Neutrophil (primary cell): ENCODE results near the gene SMIM28.
A peak's percentile ranks its signal among the peaks of the same experiment; 100 is the strongest.

Experiments
- H3K27ac ChIP-seq: fragments of 200-600 bp; sonication (generic); 2 replicates; pipeline ENCODE4 v1.5.1; 2016; ENCODE audit warnings: mild to moderate bottlenecking, moderate library complexity
- H3K27me3 ChIP-seq: fragments of 200-600 bp; sonication (generic); 2 replicates; pipeline ENCODE4 v1.6.0; 2016; ENCODE audit warnings: mild to moderate bottlenecking
- H3K36me3 ChIP-seq: fragments of 200-600 bp; sonication (generic); 2 replicates; pipeline ENCODE4 v1.5.1; 2017
- H3K4me1 ChIP-seq, 2 experiments: fragments of 200-600 bp in 1 of 2; sonication (generic) in 1 of 2; 1 replicate in 1 of 2; 2 replicates in 1 of 2; pipeline versions ENCODE4 v1.5.1 to v1.6.1; 2013 to 2016; ENCODE audit warnings: low read depth in 1 of 2, low read length in 1 of 2, mild to moderate bottlenecking in 1 of 2, moderate library complexity in 1 of 2; ENCODE audit not compliant: control insufficient read depth in 1 of 2, insufficient read depth in 1 of 2
- H3K4me3 ChIP-seq, 2 experiments: fragments of 200-600 bp in 1 of 2; sonication (generic) in 1 of 2; 1 replicate in 1 of 2; 2 replicates in 1 of 2; pipeline ENCODE4 v1.5.1; 2013 to 2016; ENCODE audit warnings: low read depth in 1 of 2, low read length in 1 of 2, mild to moderate bottlenecking in 1 of 2, moderate library complexity in 1 of 2
- H3K9me3 ChIP-seq: fragments of 200-600 bp; sonication (generic); 2 replicates; pipeline ENCODE4 v1.5.1; 2016
- TF ChIP-seq, protein P1 (sequence below): fragments of 200-600 bp; sonication (generic); IDR thresholded peaks from 2 replicates; pipeline ENCODE4 v1.5.1; 2016; ENCODE audit warnings: antibody characterized with exemption

SMIM28 gene

DNA sequence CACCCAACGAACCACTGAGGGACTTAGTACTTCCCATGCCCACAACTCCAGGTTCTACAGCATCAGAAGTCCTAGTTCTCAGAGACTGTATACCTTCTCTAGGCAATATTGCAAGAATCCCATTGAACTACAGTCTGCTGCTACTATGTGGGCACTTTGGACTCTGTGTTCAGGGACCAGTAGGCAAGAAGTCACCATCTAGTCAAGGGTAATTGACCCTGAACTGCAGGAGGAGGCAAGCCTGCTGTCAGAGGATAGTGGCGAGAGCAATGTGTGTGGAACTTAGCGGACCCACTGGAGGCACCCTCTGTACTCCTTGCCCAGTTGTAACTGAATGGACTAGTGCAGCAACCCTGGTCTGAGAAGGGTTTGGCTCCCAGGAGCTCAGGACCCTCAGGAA is 42.1 kb downstream of the SMIM28 start:
- H3K36me3 ChIP-seq = peaks cover 60% of the 10 kb centered on the region
- no peak overlapping the region for H3K4me3 ChIP-seq
- TF ChIP-seq, protein P1, sequence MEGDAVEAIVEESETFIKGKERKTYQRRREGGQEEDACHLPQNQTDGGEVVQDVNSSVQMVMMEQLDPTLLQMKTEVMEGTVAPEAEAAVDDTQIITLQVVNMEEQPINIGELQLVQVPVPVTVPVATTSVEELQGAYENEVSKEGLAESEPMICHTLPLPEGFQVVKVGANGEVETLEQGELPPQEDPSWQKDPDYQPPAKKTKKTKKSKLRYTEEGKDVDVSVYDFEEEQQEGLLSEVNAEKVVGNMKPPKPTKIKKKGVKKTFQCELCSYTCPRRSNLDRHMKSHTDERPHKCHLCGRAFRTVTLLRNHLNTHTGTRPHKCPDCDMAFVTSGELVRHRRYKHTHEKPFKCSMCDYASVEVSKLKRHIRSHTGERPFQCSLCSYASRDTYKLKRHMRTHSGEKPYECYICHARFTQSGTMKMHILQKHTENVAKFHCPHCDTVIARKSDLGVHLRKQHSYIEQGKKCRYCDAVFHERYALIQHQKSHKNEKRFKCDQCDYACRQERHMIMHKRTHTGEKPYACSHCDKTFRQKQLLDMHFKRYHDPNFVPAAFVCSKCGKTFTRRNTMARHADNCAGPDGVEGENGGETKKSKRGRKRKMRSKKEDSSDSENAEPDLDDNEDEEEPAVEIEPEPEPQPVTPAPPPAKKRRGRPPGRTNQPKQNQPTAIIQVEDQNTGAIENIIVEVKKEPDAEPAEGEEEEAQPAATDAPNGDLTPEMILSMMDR = no peak
- H3K4me1 ChIP-seq = peaks cover 14 to 17% of the 10 kb centered on the region in 2 experiments
- H3K27me3 ChIP-seq = no peaks in the 10 kb centered on the region
- H3K27ac ChIP-seq = no peak overlapping the region
- no peaks in the 10 kb centered on the region for H3K9me3 ChIP-seq

DNA sequence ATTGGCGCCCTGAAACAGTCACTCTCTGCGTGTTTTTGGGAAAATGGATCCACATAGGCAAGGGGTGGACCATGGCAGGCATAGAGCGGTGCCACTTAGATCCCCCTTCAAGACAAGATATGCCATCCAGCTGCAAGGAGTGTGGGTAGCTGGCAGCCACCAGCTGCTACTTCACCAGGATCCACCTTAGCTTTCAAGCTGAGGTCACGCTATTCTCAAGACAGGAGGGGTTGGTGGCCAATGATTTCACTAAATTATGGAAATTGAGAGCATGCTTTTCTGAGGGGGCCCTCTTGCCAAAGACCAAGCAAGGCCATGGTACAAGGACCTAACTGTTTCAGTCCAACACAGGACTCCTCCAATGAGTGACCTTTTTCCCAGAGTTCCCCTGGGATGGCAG is 42.7 kb downstream of the SMIM28 start:
- peaks cover 54% of the 10 kb centered on the region for H3K36me3 ChIP-seq
- TF ChIP-seq, protein P1 = no peak

DNA sequence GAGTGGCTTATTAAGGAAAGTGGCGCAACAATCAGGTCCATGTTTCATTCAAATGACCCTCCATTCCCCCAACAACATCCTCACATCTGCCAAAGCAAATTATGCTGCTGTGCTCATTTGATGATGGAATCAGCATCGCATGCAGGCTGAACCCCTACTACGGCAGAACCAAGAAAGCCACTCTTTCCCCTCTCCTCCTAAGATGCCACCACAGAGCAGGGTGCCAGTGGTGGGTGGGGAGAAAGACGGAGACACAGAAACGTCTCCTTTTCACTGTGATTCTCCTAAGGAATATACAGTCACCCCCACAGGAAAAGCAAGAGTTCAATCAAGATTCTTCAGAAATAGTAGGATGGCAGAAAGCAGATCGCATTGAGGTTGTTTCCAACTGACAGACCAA is 43.4 kb downstream of the SMIM28 start:
- no peaks in the 10 kb centered on the region for H3K9me3 ChIP-seq

More for the DNA sequence above, 42.7 kb downstream of the SMIM28 start:
- H3K4me3 ChIP-seq = no peak overlapping the region
- H3K4me1 ChIP-seq = peaks cover 14 to 17% of the 10 kb centered on the region in 2 experiments
- H3K9me3 ChIP-seq = no peaks in the 10 kb centered on the region
- no peak overlapping the region for H3K27ac ChIP-seq
- no peaks in the 10 kb centered on the region for H3K27me3 ChIP-seq

DNA sequence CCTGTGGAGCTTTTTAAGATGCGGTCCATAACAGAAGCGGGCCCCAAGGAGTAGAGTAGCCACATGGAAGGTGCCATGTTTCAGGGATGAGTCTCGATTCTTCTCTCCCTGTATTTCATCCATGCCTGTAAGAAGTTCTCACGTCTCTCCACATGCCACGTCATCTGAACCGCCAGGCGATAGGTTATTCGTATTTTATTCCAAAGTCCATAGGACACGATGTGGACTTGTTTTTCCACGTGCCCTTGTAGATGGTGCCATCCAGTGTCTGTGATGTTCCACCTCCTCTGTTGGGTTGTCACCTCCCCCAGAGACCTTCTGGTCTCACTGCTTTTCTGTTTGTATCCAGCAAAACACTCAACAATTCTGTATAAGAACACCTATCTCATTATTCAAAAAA is 43.9 kb downstream of the SMIM28 start:
- no peak overlapping the region for H3K27ac ChIP-seq
- no peaks in the 10 kb centered on the region for H3K27me3 ChIP-seq
- H3K36me3 ChIP-seq = peaks cover 41% of the 10 kb centered on the region
- no peaks in the 10 kb centered on the region for H3K9me3 ChIP-seq
- TF ChIP-seq, protein P1 = no peak
- peaks cover 14 to 17% of the 10 kb centered on the region in 2 experiments for H3K4me1 ChIP-seq
- H3K4me3 ChIP-seq = no peak overlapping the region

More for the DNA sequence above, 43.4 kb downstream of the SMIM28 start:
- Histone ChIP-seq H3K4me1 (peaks cover 14 to 17% of the 10 kb centered on the region in 2 experiments), H3K4me3 (no peak overlapping the region), H3K27me3 (no peaks in the 10 kb centered on the region), H3K36me3 (peaks cover 47% of the 10 kb centered on the region), H3K27ac (no peak overlapping the region)
- TF ChIP-seq, protein P1 = no peak

DNA sequence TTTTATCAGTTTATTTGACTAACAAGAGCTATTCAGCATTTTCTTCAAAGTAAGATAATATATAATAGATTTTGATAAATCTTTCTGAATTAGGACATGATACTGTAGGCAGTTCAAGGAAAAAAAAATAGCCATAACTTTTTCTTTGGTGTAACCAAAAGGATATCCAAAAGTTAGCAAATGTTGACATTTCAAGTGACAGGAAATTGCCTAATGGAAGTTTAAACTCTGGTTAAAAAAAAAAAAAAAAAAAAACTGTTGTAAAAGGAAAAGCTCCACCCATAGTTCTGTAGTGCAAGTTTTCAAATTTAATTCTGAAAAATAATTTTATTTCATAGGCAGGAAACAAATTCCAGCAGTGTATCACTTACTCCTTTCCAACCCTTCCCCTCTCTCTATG is 45.2 kb downstream of the SMIM28 start:
- H3K27me3 ChIP-seq = no peaks in the 10 kb centered on the region
- peak overlapping the region; percentile 66 for H3K27ac ChIP-seq
- peaks cover 29% of the 10 kb centered on the region for H3K36me3 ChIP-seq
- peaks cover 14 to 17% of the 10 kb centered on the region in 2 experiments for H3K4me1 ChIP-seq
- TF ChIP-seq, protein P1 = no peak
- no peaks in the 10 kb centered on the region for H3K9me3 ChIP-seq
- no peak overlapping the region for H3K4me3 ChIP-seq
